Caco-2 (cell line): Measurements from ENCODE around the gene CYTH4. TPM values are rescaled to one million over a fixed set of nuclear protein-coding genes. Genes with fewer than 3 reads are reported as not detected.

Source experiments
- BruUV-seq: library from RNA; stranded (reverse); fragments of 400-500 nt; replicated peaks from 2 replicates; lab custom pipeline; 2021; lab: Mats Ljungman, UMichigan
- CTCF ChIA-PET: fragments of 300-600 bp; sonication (Branson Sonifier 250); formaldehyde crosslinking; loops from one replicate; lab custom pipeline; 2022; ENCODE audit warnings: antibody characterized with exemption; lab: Charles Lee
- POLR2A ChIA-PET: fragments of 300-600 bp; sonication (Branson Sonifier 250); formaldehyde crosslinking; loops from one replicate; lab custom pipeline; 2022; ENCODE audit warnings: antibody characterized with exemption; lab: Charles Lee
- DNase-seq, 2 experiments: peaks; one replicate each; pipeline versions ENCODE4 v3.0.0 to v3.0.0-alpha.2; 2020 to 2022
- H3K27me3 ChIP-seq: replicated peaks from 2 replicates; pipeline ENCODE4 v1.6.0; 2011; ENCODE audit warnings: low read length; ENCODE audit not compliant: control insufficient read depth, insufficient read depth
- H3K36me3 ChIP-seq: 2 replicates; pipeline ENCODE4 v1.5.1; 2011; ENCODE audit warnings: low read length; ENCODE audit not compliant: control insufficient read depth, insufficient read depth
- H3K4me1 ChIP-seq: fragments of 250-450 bp; sonication (Bioruptor Pico); 2 replicates; pipeline ENCODE4 v1.5.1; 2020; ENCODE audit warnings: mild to moderate bottlenecking
- H3K4me3 ChIP-seq: 2 replicates; pipeline ENCODE4 v1.5.1; 2011; ENCODE audit warnings: low read depth, mild to moderate bottlenecking, control low read depth, low read length
- H3K9me3 ChIP-seq: fragments of 250-450 bp; sonication (Bioruptor Pico); 2 replicates; pipeline ENCODE4 v1.5.1; 2020; ENCODE audit warnings: mild to moderate bottlenecking, moderate library complexity
- H3K27ac Mint-ChIP-seq: one replicate; pipeline ENCODE4 v1.8.0; 2022; ENCODE audit warnings: mixed read lengths; ENCODE audit not compliant: unreplicated experiment
- H3K27me3 Mint-ChIP-seq: one replicate; pipeline ENCODE4 v1.8.0; 2022; ENCODE audit warnings: mixed read lengths; ENCODE audit not compliant: insufficient read depth, unreplicated experiment
- H3K36me3 Mint-ChIP-seq: one replicate; pipeline ENCODE4 v1.8.0; 2022; ENCODE audit warnings: mild to moderate bottlenecking, mixed read lengths; ENCODE audit not compliant: insufficient read depth, unreplicated experiment
- H3K4me1 Mint-ChIP-seq: one replicate; pipeline ENCODE4 v1.8.0; 2022; ENCODE audit warnings: low read depth, mixed read lengths; ENCODE audit not compliant: unreplicated experiment
- H3K4me3 Mint-ChIP-seq: one replicate; pipeline ENCODE4 v1.8.0; 2022; ENCODE audit warnings: mild to moderate bottlenecking, moderate library complexity, mixed read lengths; ENCODE audit not compliant: unreplicated experiment
- H3K9me3 Mint-ChIP-seq: one replicate; pipeline ENCODE4 v1.8.0; 2022; ENCODE audit warnings: mixed read lengths; ENCODE audit not compliant: unreplicated experiment
- CTCF ChIP-seq, 2 experiments: fragments of 200-600 bp in 1 of 2; IDR thresholded peaks; 1 replicate in 1 of 2; 2 replicates in 1 of 2; pipeline versions ENCODE4 v1.5.1 to v1.8.0; 2011 to 2022; ENCODE audit warnings: antibody characterized with exemption in 1 of 2, control low read depth in 1 of 2, inconsistent platforms in 1 of 2, low read depth in 1 of 2, low read length in 1 of 2, mild to moderate bottlenecking in 1 of 2, moderate library complexity in 1 of 2; ENCODE audit not compliant: insufficient read depth in 1 of 2, severe bottlenecking in 1 of 2, unreplicated experiment in 1 of 2
- intact Hi-C: fragments of 100-400 bp; cut with micrococcal nuclease; formaldehyde crosslinking; loops from one replicate; pipeline ENCODE4 v1.10.0; 2022; ENCODE audit not compliant: unreplicated experiment
- total RNA-seq: library from RNA; stranded (reverse); gene quantifications from 2 replicates; pipeline ENCODE4 v1.2.3, GENCODE V29; 2022

The CYTH4 gene
- total RNA-seq, 1 experiment from 2014 or later, result not detected

DNA sequence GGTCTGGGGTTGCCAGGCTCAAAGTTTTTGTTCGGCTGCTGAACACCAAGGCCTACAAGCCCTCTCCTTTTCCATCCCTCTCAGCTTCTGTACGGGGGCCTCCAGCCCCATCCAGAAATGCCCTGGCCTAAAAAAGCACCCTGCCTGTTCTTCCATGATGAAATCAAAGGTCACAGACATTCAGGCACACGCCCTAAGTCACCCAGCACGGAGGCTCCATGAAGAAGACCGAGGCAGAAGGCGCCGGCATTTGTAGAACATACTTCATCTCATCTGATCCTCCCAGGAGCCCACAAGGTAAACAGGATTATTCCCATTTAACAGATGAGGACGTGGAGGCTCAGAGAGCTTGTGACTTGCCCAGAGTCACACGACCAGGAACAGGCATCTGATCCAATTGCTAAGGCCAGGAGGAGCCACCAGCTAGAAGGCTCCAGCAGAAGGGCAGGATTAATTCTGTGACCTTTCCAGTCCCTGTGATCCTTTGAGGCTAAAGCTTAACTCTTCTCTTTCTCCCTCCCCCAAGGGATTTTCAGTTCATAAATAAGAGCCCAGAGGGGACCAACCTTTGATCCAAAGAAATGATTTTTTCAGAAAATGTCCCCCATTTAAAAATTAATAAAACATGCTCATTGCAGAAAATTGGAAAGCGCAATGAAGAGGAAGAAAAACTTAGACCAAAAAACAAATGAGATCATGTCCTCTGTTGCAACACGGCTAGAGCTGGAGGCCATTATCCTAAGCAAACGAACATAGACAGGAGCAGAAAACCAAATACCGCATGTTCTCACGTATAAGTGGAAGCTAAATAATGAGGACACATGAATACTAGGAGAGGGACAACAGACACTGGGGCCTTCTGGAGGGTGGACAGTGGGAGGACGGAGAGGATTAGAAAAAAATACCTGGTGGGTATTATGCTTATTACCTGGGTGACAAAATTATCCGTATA lies 38.7 kb downstream of the CYTH4 start:
- Histone ChIP-seq H3K27me3 (no peaks in the 10 kb centered on the region), H3K36me3 (no peaks in the 10 kb centered on the region), H3K4me1 (peaks cover 89% of the 10 kb centered on the region), H3K9me3 (no peaks in the 10 kb centered on the region), H3K4me3 (no peak overlapping the region)
- ChIA-PET POLR2A (interaction anchor here (0.7 kb wide), 1 partner anchor 241 kb away, joined by 3 read pairs; no protein-coding TSS in a partner anchor), CTCF (interaction anchor here (0.9 to 2.2 kb wide), 4 partner anchors 9 to 134 kb away, joined by 4 to 17 read pairs (median 6); no protein-coding TSS in a partner anchor)
- no peaks in the 10 kb centered on the region for H3K36me3 Mint-ChIP-seq
- peak overlapping the region; percentile 93 for H3K27ac Mint-ChIP-seq
- DNase-seq, result no peak
- H3K4me1 Mint-ChIP-seq, result peaks cover 57% of the 10 kb centered on the region
- intact Hi-C loops, result loop anchor here (5.0 kb wide), 1 partner anchor 181 kb away; no protein-coding TSS in a partner anchor
- TF ChIP-seq CTCF (IDR thresholded peaks at IDR 0.05; ENCODE audit: insufficient read depth in 1 of 2, low read depth in 1 of 2, low read length in 1 of 2, severe bottlenecking in 1 of 2, unreplicated experiment in 1 of 2), result no peak
- H3K9me3 Mint-ChIP-seq, result no peaks in the 10 kb centered on the region
- H3K27me3 Mint-ChIP-seq, result no peaks in the 10 kb centered on the region
- peak overlapping the region; percentile 17 for H3K4me3 Mint-ChIP-seq
- BruUV-seq, result no TSS peak

DNA sequence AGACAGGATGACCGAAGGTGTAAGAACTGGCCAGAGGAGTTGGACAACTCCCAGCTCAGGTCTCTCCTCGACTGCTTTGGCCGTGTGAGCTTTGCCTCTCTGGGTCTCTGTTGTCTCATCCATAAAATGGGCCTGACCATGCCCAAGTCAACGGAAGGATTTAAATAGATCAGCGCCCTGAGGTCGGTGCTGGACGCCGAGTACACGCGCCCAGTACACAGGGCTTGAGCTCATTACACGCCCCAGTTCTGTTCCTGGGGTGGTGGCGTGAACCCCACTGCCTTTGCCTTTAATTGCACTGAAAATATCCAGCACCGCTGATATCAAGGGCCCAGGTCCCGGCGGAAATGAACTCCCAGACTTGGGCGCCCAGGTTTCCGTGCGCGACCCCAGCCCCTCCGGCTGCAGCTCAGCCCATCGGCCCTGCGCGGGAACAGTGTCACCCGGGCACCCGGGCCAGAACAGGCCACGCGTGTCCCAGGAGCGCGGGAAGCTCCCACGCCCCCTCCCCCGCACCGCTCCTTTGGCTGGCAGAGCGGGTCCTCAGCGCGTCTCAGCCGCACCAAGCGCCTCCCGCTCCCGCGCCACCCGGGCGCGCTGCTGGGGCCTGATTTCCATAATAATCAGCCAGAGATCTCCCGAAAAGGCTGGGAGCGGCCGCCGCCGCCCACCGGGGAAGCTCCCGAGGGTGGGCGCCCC lies 42.2 kb downstream of the CYTH4 start:
- POLR2A ChIA-PET, result interaction anchor here (0.6 to 0.7 kb wide), 2 partner anchors 188 to 549 kb away, joined by 3 to 7 read pairs; partner anchors contain the start of gene IFT27
- Histone ChIP-seq H3K9me3 (no peaks in the 10 kb centered on the region), H3K4me1 (peaks cover 93% of the 10 kb centered on the region), H3K4me3 (no peak overlapping the region), H3K27me3 (no peaks in the 10 kb centered on the region), H3K36me3 (no peaks in the 10 kb centered on the region)
- TF ChIP-seq CTCF (IDR thresholded peaks at IDR 0.05; ENCODE audit: insufficient read depth in 1 of 2, low read depth in 1 of 2, low read length in 1 of 2, severe bottlenecking in 1 of 2, unreplicated experiment in 1 of 2), result no peak
- CTCF ChIA-PET, result interaction anchor here (0.9 kb wide), 1 partner anchor 10 kb away, joined by 3 read pairs; no protein-coding TSS in a partner anchor
- H3K4me3 Mint-ChIP-seq, result peak overlapping the region; percentile 63
- H3K9me3 Mint-ChIP-seq, result no peaks in the 10 kb centered on the region
- peaks cover 69% of the 10 kb centered on the region for H3K4me1 Mint-ChIP-seq
- DNase-seq, result no peak
- H3K27ac Mint-ChIP-seq, result peak overlapping the region; percentile 77
- no TSS peak for BruUV-seq
- H3K36me3 Mint-ChIP-seq, result peaks cover 7% of the 10 kb centered on the region
- intact Hi-C loops, result loop anchor here (5.0 kb wide), 1 partner anchor 178 kb away; no protein-coding TSS in a partner anchor
- no peaks in the 10 kb centered on the region for H3K27me3 Mint-ChIP-seq

DNA sequence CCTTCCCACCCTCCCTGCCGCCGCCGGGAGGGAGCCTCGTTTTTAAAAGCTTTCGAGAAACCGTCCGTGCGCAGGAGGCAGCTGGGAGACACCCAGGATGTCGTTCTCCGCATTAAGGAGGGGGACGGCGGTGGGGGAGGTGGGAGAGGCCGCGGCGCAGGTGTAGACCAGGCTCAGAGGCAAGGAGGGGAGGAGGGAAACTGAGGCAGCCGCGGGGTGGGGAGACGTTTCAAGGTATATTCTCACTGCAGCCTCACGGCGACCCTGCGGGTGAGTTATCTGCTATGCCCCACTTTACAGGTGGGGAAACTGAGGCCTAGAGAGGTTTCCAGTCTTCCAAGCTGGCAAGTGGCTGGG lies 42.7 kb downstream of the CYTH4 start:
- ChIA-PET POLR2A (no interaction called here), CTCF (interaction anchor here (0.9 kb wide), 1 partner anchor 9 kb away, joined by 3 read pairs; no protein-coding TSS in a partner anchor)
- Mint-ChIP-seq H3K27me3 (no peaks in the 10 kb centered on the region), H3K4me1 (peaks cover 69% of the 10 kb centered on the region), H3K36me3 (peaks cover 8% of the 10 kb centered on the region), H3K4me3 (no peak overlapping the region), H3K27ac (no peak overlapping the region), H3K9me3 (no peaks in the 10 kb centered on the region)
- BruUV-seq, result no TSS peak
- intact Hi-C loops, result no loop called here
- Histone ChIP-seq H3K4me1 (peaks cover 94% of the 10 kb centered on the region), H3K4me3 (no peak overlapping the region), H3K27me3 (no peaks in the 10 kb centered on the region), H3K9me3 (no peaks in the 10 kb centered on the region), H3K36me3 (no peaks in the 10 kb centered on the region)
- TF ChIP-seq CTCF (IDR thresholded peaks at IDR 0.05; ENCODE audit: insufficient read depth in 1 of 2, low read depth in 1 of 2, low read length in 1 of 2, severe bottlenecking in 1 of 2, unreplicated experiment in 1 of 2), result no peak
- no peak for DNase-seq
